ENCODE results near the gene NME9. TPM values are rescaled to one million over a fixed set of nuclear protein-coding genes. Genes with fewer than 3 reads are reported as not detected.

Gene NME9
- total RNA-seq, 4 donors from 2014 or later = 0.48 TPM; not detected in 3

DNA sequence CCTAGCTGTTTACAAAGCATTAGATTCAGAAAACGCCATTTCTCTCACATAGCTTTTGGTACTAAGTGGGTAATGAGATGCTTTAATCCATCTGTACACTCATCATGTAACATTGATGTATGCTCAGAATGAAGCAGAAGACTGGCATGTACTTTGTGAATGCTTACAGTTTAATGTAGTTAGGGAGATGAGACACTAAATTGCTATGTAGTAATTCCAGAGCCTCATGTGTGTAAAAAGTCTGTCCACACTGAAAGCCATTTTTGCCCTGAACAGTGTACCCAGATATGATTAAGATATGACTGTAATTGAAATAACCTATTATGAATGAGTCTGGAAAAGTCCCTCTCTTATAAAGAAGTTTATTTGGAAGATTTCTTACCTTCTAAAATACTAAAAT is 76.0 kb downstream of the NME9 start:
- DNase-seq (ENCODE audit: low spot score) (no peak), ATAC-seq (ENCODE audit: low FRiP score) (no peak)
- TF ChIP-seq, protein P1, sequence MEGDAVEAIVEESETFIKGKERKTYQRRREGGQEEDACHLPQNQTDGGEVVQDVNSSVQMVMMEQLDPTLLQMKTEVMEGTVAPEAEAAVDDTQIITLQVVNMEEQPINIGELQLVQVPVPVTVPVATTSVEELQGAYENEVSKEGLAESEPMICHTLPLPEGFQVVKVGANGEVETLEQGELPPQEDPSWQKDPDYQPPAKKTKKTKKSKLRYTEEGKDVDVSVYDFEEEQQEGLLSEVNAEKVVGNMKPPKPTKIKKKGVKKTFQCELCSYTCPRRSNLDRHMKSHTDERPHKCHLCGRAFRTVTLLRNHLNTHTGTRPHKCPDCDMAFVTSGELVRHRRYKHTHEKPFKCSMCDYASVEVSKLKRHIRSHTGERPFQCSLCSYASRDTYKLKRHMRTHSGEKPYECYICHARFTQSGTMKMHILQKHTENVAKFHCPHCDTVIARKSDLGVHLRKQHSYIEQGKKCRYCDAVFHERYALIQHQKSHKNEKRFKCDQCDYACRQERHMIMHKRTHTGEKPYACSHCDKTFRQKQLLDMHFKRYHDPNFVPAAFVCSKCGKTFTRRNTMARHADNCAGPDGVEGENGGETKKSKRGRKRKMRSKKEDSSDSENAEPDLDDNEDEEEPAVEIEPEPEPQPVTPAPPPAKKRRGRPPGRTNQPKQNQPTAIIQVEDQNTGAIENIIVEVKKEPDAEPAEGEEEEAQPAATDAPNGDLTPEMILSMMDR (IDR thresholded peaks at IDR 0.05) = no peak

Other genes starting within 250 kb of the NME9 start
- 10 to 100 TPM; 14.6 to 38.7 (median 30.0) TPM for gene DZIP1L, start 214.2 kb downstream of the NME9 start, total RNA-seq
- not detected for gene A4GNT, start 197.5 kb downstream of the NME9 start, total RNA-seq
- 10 to 100 TPM in 3 of 4 donors, 1 to 10 TPM in 1; 7.2 to 13.1 (median 11.7) TPM for gene DBR1, start 154.9 kb downstream of the NME9 start, total RNA-seq
- 100 to 1,000 TPM in 2 of 4 donors, 10 to 100 TPM in 2; 61.5 to 121 (median 95.3) TPM for gene ARMC8, start 142.6 kb downstream of the NME9 start, total RNA-seq
- gene MRAS, start 18.7 kb upstream of the NME9 start, total RNA-seq = 100 to 1,000 TPM in 3 of 4 donors, 10 to 100 TPM in 1; 63.1 to 210 (median 106) TPM
- 1 to 10 TPM in 2 of 4 donors, under 1 TPM in 1, not detected in 1; 0.75 to 2.3 (median 1.5) TPM for gene ESYT3, start 104.8 kb upstream of the NME9 start, total RNA-seq

Measured in omental fat pad (tissue), 4 donors.